Left lung (tissue), 10 donors: ENCODE measurements around the gene PCDH19. TPM values are rescaled to one million over a fixed set of nuclear protein-coding genes. Genes with fewer than 3 reads are reported as not detected.
A peak's percentile ranks its signal among the peaks of the same experiment; 100 is the strongest.

ENCODE experiments used
- ATAC-seq: fragments of 200-7000 bp; cut with Tn5 transposase; one replicate; pipeline ENCODE4 v1.9.1; 2020; ENCODE audit warnings: moderate library complexity
- DNase-seq, 4 donors: peaks; one replicate each; pipeline ENCODE4 v3.0.0-alpha.2; 2013 to 2020
- H3K27ac ChIP-seq, 2 donors: fragments of 200-600 bp; sonication (generic) in 1 of 2; one replicate each; pipeline versions ENCODE4 v1.5.0 to v1.8.0; 2020 to 2021
- H3K27me3 ChIP-seq, 2 donors: fragments of 200-600 bp; sonication (generic) in 1 of 2; one replicate each; pipeline versions ENCODE4 v1.5.0 to v1.8.0; 2020 to 2021
- H3K36me3 ChIP-seq, 2 donors: fragments of 200-600 bp; sonication (generic) in 1 of 2; one replicate each; pipeline versions ENCODE4 v1.5.0 to v1.8.0; 2020 to 2021
- H3K4me1 ChIP-seq, 2 donors: fragments of 200-600 bp; one replicate each; pipeline ENCODE4 v1.8.0; 2021
- H3K4me3 ChIP-seq, 2 donors: fragments of 200-600 bp; sonication (generic) in 1 of 2; one replicate each; pipeline versions ENCODE4 v1.5.0 to v1.8.0; 2020 to 2021; ENCODE audit warnings: mild to moderate bottlenecking in 1 of 2
- H3K9me3 ChIP-seq, 2 donors: fragments of 200-600 bp; sonication (generic) in 1 of 2; one replicate each; pipeline versions ENCODE4 v1.5.0 to v1.8.0; 2020 to 2021
- intact Hi-C, 2 donors: fragments of 100-400 bp; cut with DNase I; formaldehyde crosslinking; loops; one replicate each; pipeline versions ENCODE4 v1.11.2 to v1.14.2; 2022
- polyA plus RNA-seq, 6 donors: library from polyadenylated mRNA; unstranded; fragments of 120-200 nt; gene quantifications; one replicate each; pipeline ENCODE4 v1.2.1, GENCODE V29; 2013; ENCODE audit not compliant: insufficient read length in 6 of 6
- total RNA-seq, 2 donors: library from RNA; stranded (reverse); fragmentation: NEBNext Ultra II Directional; extraction: Animal tissue kit (Norgen Biotek cat#: 25700); gene quantifications; one replicate each; pipeline ENCODE4 v1.2.1, GENCODE V29; 2021
- TF ChIP-seq, protein P1 (sequence below), 2 donors: fragments of 200-600 bp; sonication (generic) in 1 of 2; IDR thresholded peaks; one replicate each; pipeline versions ENCODE4 v1.5.0 to v1.8.0; 2021; ENCODE audit warnings: antibody characterized with exemption in 2 of 2
- donor health status: DM: no; HTN: yes; CAD: no.
- donor health status: DM: no; HTN: no; CAD: no.

PCDH19 gene
- total and polyA plus RNA-seq, 8 donors: 0.24 to 2.4 (median 1.2) TPM

DNA sequence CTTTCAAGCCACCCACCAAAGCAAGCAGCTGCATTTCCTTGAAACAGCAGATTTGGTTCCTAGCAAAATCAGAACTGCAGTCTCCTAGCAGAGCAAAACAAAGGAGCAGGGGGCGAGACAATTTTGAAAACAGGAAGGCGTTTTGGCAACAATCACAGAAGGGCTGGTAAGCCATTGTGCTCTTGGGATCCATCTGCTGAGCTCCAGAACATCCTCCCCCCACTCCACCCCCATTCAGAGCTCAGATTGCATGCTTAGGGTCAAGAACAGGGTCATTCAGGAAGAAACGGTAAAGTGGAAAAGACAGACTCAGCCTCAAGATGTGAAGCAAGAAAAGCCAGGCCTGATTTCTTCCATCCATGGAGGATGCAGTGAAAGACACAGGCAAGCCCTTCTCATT lies 7.6 kb upstream of the PCDH19 start:
- no peaks in the 10 kb centered on the region for H3K36me3 ChIP-seq
- TF ChIP-seq, protein P1, sequence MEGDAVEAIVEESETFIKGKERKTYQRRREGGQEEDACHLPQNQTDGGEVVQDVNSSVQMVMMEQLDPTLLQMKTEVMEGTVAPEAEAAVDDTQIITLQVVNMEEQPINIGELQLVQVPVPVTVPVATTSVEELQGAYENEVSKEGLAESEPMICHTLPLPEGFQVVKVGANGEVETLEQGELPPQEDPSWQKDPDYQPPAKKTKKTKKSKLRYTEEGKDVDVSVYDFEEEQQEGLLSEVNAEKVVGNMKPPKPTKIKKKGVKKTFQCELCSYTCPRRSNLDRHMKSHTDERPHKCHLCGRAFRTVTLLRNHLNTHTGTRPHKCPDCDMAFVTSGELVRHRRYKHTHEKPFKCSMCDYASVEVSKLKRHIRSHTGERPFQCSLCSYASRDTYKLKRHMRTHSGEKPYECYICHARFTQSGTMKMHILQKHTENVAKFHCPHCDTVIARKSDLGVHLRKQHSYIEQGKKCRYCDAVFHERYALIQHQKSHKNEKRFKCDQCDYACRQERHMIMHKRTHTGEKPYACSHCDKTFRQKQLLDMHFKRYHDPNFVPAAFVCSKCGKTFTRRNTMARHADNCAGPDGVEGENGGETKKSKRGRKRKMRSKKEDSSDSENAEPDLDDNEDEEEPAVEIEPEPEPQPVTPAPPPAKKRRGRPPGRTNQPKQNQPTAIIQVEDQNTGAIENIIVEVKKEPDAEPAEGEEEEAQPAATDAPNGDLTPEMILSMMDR (IDR thresholded peaks at IDR 0.05): no peak
- DNase-seq: no peak
- H3K27ac ChIP-seq: no peak overlapping the region
- ATAC-seq: no peak
- H3K27me3 ChIP-seq: peaks cover 5 to 7% of the 10 kb centered on the region in 2 donors
- intact Hi-C loops: no loop called here
- no peaks in the 10 kb centered on the region for H3K4me1 ChIP-seq
- H3K9me3 ChIP-seq: no peaks in the 10 kb centered on the region
- no peak overlapping the region for H3K4me3 ChIP-seq

DNA sequence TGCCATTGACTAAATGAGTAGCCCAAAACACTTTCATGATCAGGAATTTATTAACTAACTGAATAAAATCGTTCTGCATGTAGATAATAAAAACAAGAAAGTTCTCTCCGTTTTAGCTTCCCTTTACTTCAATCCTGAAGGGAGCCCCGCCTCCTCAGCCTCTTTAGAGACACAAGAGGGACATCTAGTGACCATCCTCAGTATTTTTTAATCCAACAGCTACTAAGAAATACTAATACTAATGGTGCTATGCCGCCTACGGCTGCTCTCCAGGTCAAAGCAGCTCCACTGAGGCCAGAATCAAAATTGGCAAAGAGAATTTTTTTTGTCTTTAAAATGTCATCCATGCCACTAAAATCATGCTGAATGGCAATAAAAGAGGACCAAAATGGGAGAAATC lies 3.2 kb upstream of the PCDH19 start:
- Histone ChIP-seq H3K27me3 (peaks cover 40 to 52% of the 10 kb centered on the region in 2 donors), H3K27ac (no peak overlapping the region), H3K4me1 (peaks cover 0 to 7% of the 10 kb centered on the region in 2 donors), H3K4me3 (no peak overlapping the region), H3K9me3 (no peaks in the 10 kb centered on the region), H3K36me3 (no peaks in the 10 kb centered on the region)
- DNase-seq (peak in 1 of 4 donors; percentile 65), ATAC-seq (peak; percentile 76)
- intact Hi-C loops: no loop called here
- TF ChIP-seq, protein P1 (IDR thresholded peaks at IDR 0.05): peak in 1 of 2 donors; percentile 19

DNA sequence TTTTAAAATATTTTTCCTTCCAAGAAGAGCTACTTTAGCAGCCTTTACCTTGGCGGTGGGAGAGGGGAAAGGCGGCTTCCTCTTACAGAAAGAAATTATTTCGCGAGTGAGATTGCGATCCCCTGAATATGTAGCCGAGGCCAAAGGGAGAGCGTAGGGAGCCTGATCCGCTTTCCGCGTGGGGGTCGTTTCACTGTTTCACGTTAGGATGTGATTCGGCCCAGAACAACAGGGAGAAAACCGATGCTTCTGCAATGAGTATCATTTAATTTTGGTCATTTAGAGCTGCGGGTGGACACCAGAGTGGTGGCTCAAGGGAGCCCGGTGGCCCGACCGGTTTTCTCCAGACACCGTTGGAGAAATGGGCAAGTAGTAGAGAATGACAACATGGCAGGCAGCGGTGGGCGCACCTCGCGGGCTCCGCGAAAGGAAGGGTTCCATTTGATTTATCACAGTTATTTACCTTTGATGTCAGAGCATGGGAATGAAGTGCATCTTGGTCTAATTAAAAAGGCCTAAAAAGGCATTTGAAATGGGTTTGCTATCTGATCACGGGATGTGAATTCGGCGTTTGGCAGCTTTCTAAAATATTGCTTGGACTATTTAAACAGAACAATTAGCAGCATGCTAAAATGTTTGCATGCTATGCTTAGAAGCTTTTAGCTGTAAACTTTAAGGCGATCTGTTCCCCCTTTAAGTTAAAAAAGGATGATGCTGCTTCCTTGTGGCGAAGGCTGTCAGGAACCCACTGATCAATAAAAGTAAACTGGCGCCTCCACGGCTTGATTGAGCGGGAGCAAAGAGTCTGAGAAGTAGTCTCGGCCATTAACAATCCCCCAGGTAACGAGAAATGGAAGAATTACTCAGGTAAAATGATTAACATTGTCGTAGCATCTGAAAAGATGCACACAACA lies 2.0 kb upstream of the PCDH19 start:
- DNase-seq: no peak
- no peak overlapping the region for H3K4me3 ChIP-seq
- H3K4me1 ChIP-seq: peaks cover 0 to 7% of the 10 kb centered on the region in 2 donors
- intact Hi-C loops: no loop called here
- no peak for ATAC-seq
- peaks cover 52 to 63% of the 10 kb centered on the region in 2 donors for H3K27me3 ChIP-seq
- H3K36me3 ChIP-seq: no peaks in the 10 kb centered on the region
- TF ChIP-seq, protein P1 (IDR thresholded peaks at IDR 0.05): no peak
- H3K9me3 ChIP-seq: no peaks in the 10 kb centered on the region
- no peak overlapping the region for H3K27ac ChIP-seq

DNA sequence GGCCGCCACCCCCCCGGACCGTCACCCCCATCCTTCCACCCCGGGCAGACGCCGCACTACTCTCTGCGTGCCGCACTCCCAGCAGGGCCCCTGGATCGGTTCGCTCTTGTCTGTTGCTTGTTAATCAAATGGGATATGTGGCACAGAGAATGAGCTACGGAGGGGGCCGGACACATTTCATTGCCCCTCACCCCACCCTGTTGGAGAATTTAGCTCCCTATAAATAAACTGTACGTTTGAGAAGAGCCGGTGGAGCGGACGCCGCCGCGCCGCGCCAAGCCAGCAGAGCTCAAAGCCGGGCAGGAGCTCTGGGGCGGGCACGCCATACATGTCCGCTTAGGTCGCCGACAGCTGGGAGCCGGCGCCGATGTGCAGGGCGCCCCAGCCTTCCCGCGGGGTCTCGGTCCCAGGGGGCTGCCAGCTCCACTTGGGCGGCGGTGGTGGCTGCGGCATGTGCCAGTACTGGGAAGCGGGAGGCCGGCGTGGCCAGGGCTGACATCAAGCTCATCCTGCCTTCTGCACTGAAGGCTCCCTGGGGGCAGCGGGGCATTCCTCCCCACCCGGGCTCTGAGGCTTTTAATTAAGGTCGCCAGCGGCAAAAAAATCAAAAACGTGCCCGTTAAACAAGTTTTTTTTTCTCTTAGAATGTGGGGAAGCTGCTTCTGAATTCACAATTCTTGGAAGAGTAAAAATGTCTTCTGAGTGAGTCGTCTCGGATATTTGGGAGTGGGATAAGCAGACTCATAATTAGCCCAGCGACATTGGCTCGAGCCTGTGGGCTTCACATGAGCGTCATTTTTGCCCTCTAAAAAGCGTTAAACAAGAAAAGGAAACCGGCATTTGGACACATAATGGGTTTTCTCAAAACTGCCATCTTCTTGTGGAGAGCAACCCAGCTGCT lies 1.1 kb upstream of the PCDH19 start:
- Histone ChIP-seq H3K36me3 (no peaks in the 10 kb centered on the region), H3K9me3 (no peaks in the 10 kb centered on the region), H3K27me3 (peaks cover 59 to 72% of the 10 kb centered on the region in 2 donors), H3K4me3 (no peak overlapping the region), H3K27ac (no peak overlapping the region), H3K4me1 (peaks cover 0 to 7% of the 10 kb centered on the region in 2 donors)
- intact Hi-C loops: no loop called here
- DNase-seq (peak in 1 of 4 donors; percentile 58), ATAC-seq (no peak)
- TF ChIP-seq, protein P1 (IDR thresholded peaks at IDR 0.05): no peak
